OCI-LY1 (cell line): ENCODE results near the gene HMOX1.
"Not testable (repeated sequence)": the region's sequence is repeated elsewhere in the genome, so short reads cannot be mapped to it uniquely, and the experiment has no call there.

Experiments used
- H2AFZ ChIP-seq: fragments of 200-600 bp; sonication (generic), shearing (Covaris generic); 2 replicates; pipeline ENCODE4 v1.6.0; 2014; ENCODE audit warnings: antibody characterized with exemption, mild to moderate bottlenecking, low read length
- H3F3A ChIP-seq: fragments of 200-600 bp; sonication (generic), shearing (Covaris generic); 2 replicates; pipeline ENCODE4 v1.6.0; 2014; ENCODE audit warnings: mild to moderate bottlenecking, antibody characterized with exemption, low read length, moderate library complexity; ENCODE audit not compliant: insufficient read depth
- H3K27ac ChIP-seq: fragments of 200-600 bp; sonication (generic); 2 replicates; pipeline ENCODE4 v1.5.1; 2014; ENCODE audit warnings: low read length, mixed run types, mild to moderate bottlenecking, low read depth; ENCODE audit not compliant: poor library complexity, severe bottlenecking
- H3K27me3 ChIP-seq: fragments of 200-600 bp; sonication (generic); 2 replicates; pipeline ENCODE4 v1.6.0; 2014; ENCODE audit warnings: antibody characterized with exemption, mild to moderate bottlenecking, low read length, moderate library complexity; ENCODE audit not compliant: insufficient read depth
- H3K36me3 ChIP-seq: fragments of 200-600 bp; sonication (generic); 2 replicates; pipeline ENCODE4 v1.6.1; 2014; ENCODE audit warnings: mild to moderate bottlenecking, antibody characterized with exemption, low read length, moderate library complexity, mixed read lengths; ENCODE audit not compliant: insufficient read depth
- H3K4me1 ChIP-seq: fragments of 200-600 bp; sonication (generic); 2 replicates; pipeline ENCODE4 v1.5.1; 2014; ENCODE audit warnings: mild to moderate bottlenecking, low read length, moderate library complexity; ENCODE audit not compliant: insufficient read depth, severe bottlenecking
- H3K4me2 ChIP-seq: fragments of 200-600 bp; sonication (generic), shearing (Covaris generic); 2 replicates; pipeline ENCODE4 v1.6.1; 2014; ENCODE audit warnings: low read length
- H3K4me3 ChIP-seq: fragments of 200-600 bp; sonication (generic); 2 replicates; pipeline ENCODE4 v1.5.1; 2014; ENCODE audit warnings: low read length, low read depth, mild to moderate bottlenecking, mixed read lengths; ENCODE audit not compliant: poor library complexity, severe bottlenecking
- H3K79me2 ChIP-seq: fragments of 200-600 bp; shearing (Covaris generic); 2 replicates; pipeline ENCODE4 v1.6.1; 2016; ENCODE audit warnings: mixed run types, low read length, mixed read lengths; ENCODE audit not compliant: insufficient read depth
- H3K9ac ChIP-seq: fragments of 200-600 bp; sonication (generic), shearing (Covaris generic); 2 replicates; pipeline ENCODE4 v1.6.1; 2014; ENCODE audit warnings: mild to moderate bottlenecking, low read length, mixed read lengths
- H3K9me2 ChIP-seq: fragments of 200-600 bp; sonication (generic), shearing (Covaris generic); 2 replicates; pipeline ENCODE4 v1.6.1; 2014; ENCODE audit warnings: low read depth, mild to moderate bottlenecking, low read length, mixed read lengths
- H3K9me3 ChIP-seq: fragments of 200-600 bp; shearing (Covaris generic); 2 replicates; pipeline ENCODE4 v1.6.1; 2014; ENCODE audit warnings: low read length, mixed read lengths
- H4K20me1 ChIP-seq: fragments of 200-600 bp; sonication (generic), shearing (Covaris generic); 2 replicates; pipeline ENCODE4 v1.6.0; 2016; ENCODE audit warnings: mild to moderate bottlenecking, low read length; ENCODE audit not compliant: insufficient read depth
- CTCF ChIP-seq: fragments of 200-600 bp; sonication (generic), shearing (Covaris generic); IDR thresholded peaks from 2 replicates; pipeline ENCODE4 v1.5.1; 2017; ENCODE audit warnings: mild to moderate bottlenecking, antibody characterized with exemption, low read length, moderate library complexity, mixed read lengths
- EZH2 ChIP-seq: fragments of 200-600 bp; sonication (generic), shearing (Covaris generic); IDR thresholded peaks from 2 replicates; pipeline ENCODE4 v1.8.0; 2017; ENCODE audit warnings: borderline replicate concordance, mixed run types, mild to moderate bottlenecking, antibody characterized with exemption, low read length, moderate library complexity, mixed read lengths

The HMOX1 gene

GRCh38 chr22:35436421-35436820 is 55.5 kb downstream of the HMOX1 start:
- peaks cover 42% of the 10 kb centered on the region for H3K36me3 ChIP-seq
- no peaks in the 10 kb centered on the region for H4K20me1 ChIP-seq
- no peak overlapping the region for H3K4me3 ChIP-seq
- no peak overlapping the region for H3K4me2 ChIP-seq
- H3K27ac ChIP-seq = no peak overlapping the region
- no peaks in the 10 kb centered on the region for H3K4me1 ChIP-seq
- H3K9me3 ChIP-seq = no peaks in the 10 kb centered on the region
- TF ChIP-seq EZH2 = no peak
- TF ChIP-seq CTCF = no peak
- peaks cover 4% of the 10 kb centered on the region; the same call in 1 of the 2 replicates for H3F3A ChIP-seq
- H3K9me2 ChIP-seq = no peaks in the 10 kb centered on the region
- H2AFZ ChIP-seq = no peak overlapping the region
- no peak overlapping the region for H3K9ac ChIP-seq
- H3K79me2 ChIP-seq = no peaks in the 10 kb centered on the region
- H3K27me3 ChIP-seq = no peaks in the 10 kb centered on the region

- Histone ChIP-seq H3K27me3 (no peaks in the 10 kb centered on the region), H3K9me2 (no peaks in the 10 kb centered on the region), H2AFZ (no peak overlapping the region), H3K9me3 (no peaks in the 10 kb centered on the region), H3K4me3 (no peak overlapping the region), H3K4me1 (no peaks in the 10 kb centered on the region), H3F3A (peaks cover 4% of the 10 kb centered on the region; the same call in 1 of the 2 replicates), H3K27ac (no peak overlapping the region), H3K79me2 (no peaks in the 10 kb centered on the region), H3K36me3 (peaks cover 36% of the 10 kb centered on the region), H3K9ac (no peak overlapping the region), H4K20me1 (no peaks in the 10 kb centered on the region), H3K4me2 (no peak overlapping the region)
- TF ChIP-seq CTCF (no peak), EZH2 (no peak)
Measured at GRCh38 chr22:35437049-35437448, 56.2 kb downstream of the HMOX1 start.

GRCh38 chr22:35438673-35439364 is 57.9 kb downstream of the HMOX1 start:
- H3K9me2 ChIP-seq, H3K4me1 ChIP-seq, H3K4me2 ChIP-seq, H3K9ac ChIP-seq, H4K20me1 ChIP-seq, H3K9me3 ChIP-seq, H3K79me2 ChIP-seq, H3K27ac ChIP-seq, H2AFZ ChIP-seq, H3F3A ChIP-seq, H3K27me3 ChIP-seq, H3K4me3 ChIP-seq: not testable (repeated sequence)
- H3K36me3 ChIP-seq = peaks cover 18% of the 10 kb centered on the region

- H3K79me2 ChIP-seq = no peaks in the 10 kb centered on the region
- no peak overlapping the region for H3K9ac ChIP-seq
Measured at GRCh38 chr22:35439365-35439717, 58.4 kb downstream of the HMOX1 start.

More at GRCh38 chr22:35439365-35439717, 58.4 kb downstream of the HMOX1 start:
- Histone ChIP-seq H3K4me2 (no peak overlapping the region), H3K4me1 (no peaks in the 10 kb centered on the region), H3F3A (peaks cover 4% of the 10 kb centered on the region; the same call in 1 of the 2 replicates), H3K36me3 (peaks cover 13% of the 10 kb centered on the region), H2AFZ (no peak overlapping the region), H4K20me1 (no peaks in the 10 kb centered on the region), H3K9me2 (no peaks in the 10 kb centered on the region), H3K9me3 (no peaks in the 10 kb centered on the region), H3K4me3 (no peak overlapping the region), H3K27me3 (no peaks in the 10 kb centered on the region), H3K27ac (no peak overlapping the region)
- TF ChIP-seq CTCF = no peak
- no peak for TF ChIP-seq EZH2
